HepG2 (cell line): ENCODE results near the gene PRM3. TPM values are rescaled to one million over a fixed set of nuclear protein-coding genes. Genes with fewer than 3 reads are reported as not detected.

ENCODE experiments used
- CREM ChIP-seq, 2 experiments: sonication (generic) in 1 of 2; formaldehyde crosslinking in 1 of 2; IDR thresholded peaks; 2 replicates each; pipeline versions ENCODE4 v1.4.0 to v1.6.1; 2016 to 2020; ENCODE audit warnings: antibody characterized with exemption in 1 of 2, mild to moderate bottlenecking in 1 of 2, missing genetic modification reagents in 1 of 2
- EED ChIP-seq: sonication (generic); formaldehyde crosslinking; IDR thresholded peaks from 2 replicates; pipeline ENCODE4 v1.5.0; 2020; ENCODE audit warnings: mild to moderate bottlenecking, missing genetic modification reagents
- FOXA3 ChIP-seq: IDR thresholded peaks from 2 replicates; pipeline ENCODE4 v1.6.1; 2016; ENCODE audit warnings: missing genetic modification reagents, missing compliant biosample characterization
- JUN ChIP-seq: sonication (generic); formaldehyde crosslinking; IDR thresholded peaks from 2 replicates; pipeline ENCODE4 v1.4.0; 2020; ENCODE audit warnings: mild to moderate bottlenecking, missing genetic modification reagents
- NBN ChIP-seq: fragments of 450-650 bp; conservative IDR thresholded peaks from 2 replicates; pipeline ENCODE4 v1.6.1; 2017
- PITX1 ChIP-seq: sonication (generic); formaldehyde crosslinking; IDR thresholded peaks from 2 replicates; pipeline ENCODE4 v1.5.1; 2020; ENCODE audit warnings: mild to moderate bottlenecking, missing genetic modification reagents
- SOX5 ChIP-seq: IDR thresholded peaks from 2 replicates; pipeline ENCODE4 v1.6.1; 2016; ENCODE audit warnings: borderline replicate concordance
- XBP1 ChIP-seq: sonication (generic); formaldehyde crosslinking; IDR thresholded peaks from 2 replicates; pipeline ENCODE4 v1.5.0; 2020; ENCODE audit warnings: missing genetic modification reagents
- ZNF24 ChIP-seq: fragments of 450-650 bp; IDR thresholded peaks from 2 replicates; pipeline ENCODE4 v1.6.1; 2017; ENCODE audit warnings: antibody characterized with exemption, mild to moderate bottlenecking
- ZNF264 ChIP-seq: sonication (generic); formaldehyde crosslinking; IDR thresholded peaks from 2 replicates; pipeline ENCODE4 v1.4.0; 2020; ENCODE audit warnings: missing genetic modification reagents
- ZNF430 ChIP-seq: sonication (generic); formaldehyde crosslinking; IDR thresholded peaks from 2 replicates; pipeline ENCODE4 v1.9.0; 2021; ENCODE audit warnings: mild to moderate bottlenecking, missing genetic modification reagents
- ZNF543 ChIP-seq: sonication (generic); formaldehyde crosslinking; IDR thresholded peaks from 2 replicates; pipeline ENCODE4 v1.4.0; 2020; ENCODE audit warnings: mild to moderate bottlenecking, missing genetic modification reagents
- polyA plus RNA-seq, 8 experiments: library from polyadenylated mRNA; depleted of rRNA in 3 of 8; stranded (reverse) in 7 of 8; unstranded in 1 of 8; fragments of >200 nt; fragmentation: Illumina TruSeq in 4 of 8; extraction: Trizol in 4 of 8; gene quantifications; 2 replicates each; pipeline versions ENCODE4 v1.2.1 to v1.2.3, GENCODE V29; 2011 to 2016; ENCODE audit warnings: low read depth in 4 of 8, missing spikeins in 1 of 8, mixed read lengths in 1 of 8; ENCODE audit not compliant: insufficient read depth in 1 of 8
- total RNA-seq, 5 experiments: library from RNA; depleted of rRNA; stranded (reverse); fragments of >200 nt; fragmentation: Illumina TruSeq; extraction: Trizol; gene quantifications; 2 replicates each; pipeline ENCODE4 v1.2.3, GENCODE V29; 2016; ENCODE audit warnings: low read depth in 1 of 5
- TF ChIP-seq, protein P1 (sequence below): sonication (generic); formaldehyde crosslinking; IDR thresholded peaks from 2 replicates; pipeline ENCODE4 v1.5.0; 2020; ENCODE audit warnings: mild to moderate bottlenecking, missing genetic modification reagents, moderate library complexity
- TF ChIP-seq, protein P2 (sequence below): sonication (generic); formaldehyde crosslinking; IDR thresholded peaks from 2 replicates; pipeline ENCODE4 v1.8.0; 2023; ENCODE audit warnings: mild to moderate bottlenecking, missing genetic modification reagents
- TF ChIP-seq, protein P3 (sequence below): sonication (generic); formaldehyde crosslinking; IDR thresholded peaks from 2 replicates; pipeline ENCODE4 v1.4.0; 2020; ENCODE audit warnings: missing genetic modification reagents
- TF ChIP-seq, protein P4 (sequence below): sonication (generic); formaldehyde crosslinking; IDR thresholded peaks from 2 replicates; pipeline ENCODE4 v1.8.0; 2022; ENCODE audit warnings: mild to moderate bottlenecking, missing genetic modification reagents
- TF ChIP-seq, protein P5 (sequence below): sonication (generic); formaldehyde crosslinking; IDR thresholded peaks from 2 replicates; pipeline ENCODE4 v1.5.1; 2020; ENCODE audit warnings: missing genetic modification reagents, mild to moderate bottlenecking, borderline replicate concordance
- TF ChIP-seq, protein P6 (sequence below): IDR thresholded peaks from 2 replicates; pipeline ENCODE4 v1.6.1; 2016; ENCODE audit warnings: mild to moderate bottlenecking, missing biosample characterization, missing genetic modification reagents
- TF ChIP-seq, protein P7 (sequence below): sonication (generic); formaldehyde crosslinking; conservative IDR thresholded peaks from 2 replicates; pipeline ENCODE4 v1.5.0; 2020; ENCODE audit warnings: missing genetic modification reagents

PRM3 gene
- total and polyA plus RNA-seq, 2 of the 13 experiments (the other 11 are each of a cell fraction or from before 2014, with no cell fraction given), result not detected

DNA sequence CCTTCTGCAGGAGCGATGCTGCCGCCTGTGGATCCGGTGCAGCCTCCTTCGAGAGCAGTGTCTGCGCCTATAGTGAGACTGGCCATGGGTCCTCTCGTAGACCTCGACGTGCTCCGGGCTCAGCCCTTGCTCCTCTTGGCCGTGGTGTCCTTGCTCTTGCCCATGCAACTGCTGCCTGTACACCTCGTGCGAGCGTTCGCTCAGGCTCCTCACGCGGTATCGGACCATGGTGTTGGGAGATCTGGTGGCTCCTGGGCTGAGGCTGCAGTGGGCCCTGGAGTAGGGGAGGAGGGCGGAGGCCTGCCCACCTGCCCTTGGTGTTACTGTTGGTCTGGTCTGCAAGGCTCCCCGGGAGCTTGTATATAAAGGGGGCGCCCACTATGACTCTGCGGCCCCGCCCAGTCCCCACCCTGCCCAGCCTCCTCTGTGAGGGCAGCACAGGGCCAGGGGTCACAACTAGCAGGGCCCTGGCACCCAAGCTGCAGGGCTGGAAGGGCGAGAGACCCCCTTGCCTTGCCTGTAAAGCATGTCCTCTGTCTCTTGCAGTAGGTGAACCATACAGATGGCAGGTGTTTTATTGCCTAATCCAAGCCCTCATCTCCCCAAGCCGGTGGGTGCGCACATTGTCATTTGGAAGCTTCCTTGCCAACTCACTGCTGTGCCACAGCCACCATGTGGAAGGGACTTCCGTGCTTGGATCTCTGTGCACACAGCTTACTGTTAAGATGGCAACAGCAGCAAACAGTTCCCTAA, 2.9 kb upstream of the PRM3 start, which contains the start of gene PRM2 (continued):
- TF ChIP-seq FOXA3 (CRISPR knock-in tag) (no peak), ZNF24 (no peak), EED (CRISPR knock-in tag) (0 out of 2 replicates have a peak, but pooled peaks have one; percentile 60), JUN (CRISPR knock-in tag) (0 out of 2 replicates have a peak, but pooled peaks have one; percentile 24), XBP1 (CRISPR knock-in tag) (no peak), CREM (IDR thresholded peaks at IDR 0.05) (no peak), CREM (CRISPR knock-in tag; IDR thresholded peaks at IDR 0.05) (no peak), ZNF543 (CRISPR knock-in tag) (no peak), NBN (no peak), PITX1 (CRISPR knock-in tag) (0 out of 2 replicates have a peak, but pooled peaks have one; percentile 39), ZNF430 (CRISPR knock-in tag) (no peak), ZNF264 (CRISPR knock-in tag) (no peak), SOX5 (CRISPR knock-in tag) (no peak)
- TF ChIP-seq, protein P1, sequence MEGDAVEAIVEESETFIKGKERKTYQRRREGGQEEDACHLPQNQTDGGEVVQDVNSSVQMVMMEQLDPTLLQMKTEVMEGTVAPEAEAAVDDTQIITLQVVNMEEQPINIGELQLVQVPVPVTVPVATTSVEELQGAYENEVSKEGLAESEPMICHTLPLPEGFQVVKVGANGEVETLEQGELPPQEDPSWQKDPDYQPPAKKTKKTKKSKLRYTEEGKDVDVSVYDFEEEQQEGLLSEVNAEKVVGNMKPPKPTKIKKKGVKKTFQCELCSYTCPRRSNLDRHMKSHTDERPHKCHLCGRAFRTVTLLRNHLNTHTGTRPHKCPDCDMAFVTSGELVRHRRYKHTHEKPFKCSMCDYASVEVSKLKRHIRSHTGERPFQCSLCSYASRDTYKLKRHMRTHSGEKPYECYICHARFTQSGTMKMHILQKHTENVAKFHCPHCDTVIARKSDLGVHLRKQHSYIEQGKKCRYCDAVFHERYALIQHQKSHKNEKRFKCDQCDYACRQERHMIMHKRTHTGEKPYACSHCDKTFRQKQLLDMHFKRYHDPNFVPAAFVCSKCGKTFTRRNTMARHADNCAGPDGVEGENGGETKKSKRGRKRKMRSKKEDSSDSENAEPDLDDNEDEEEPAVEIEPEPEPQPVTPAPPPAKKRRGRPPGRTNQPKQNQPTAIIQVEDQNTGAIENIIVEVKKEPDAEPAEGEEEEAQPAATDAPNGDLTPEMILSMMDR (CRISPR knock-in tag), result no peak
- TF ChIP-seq, protein P2, sequence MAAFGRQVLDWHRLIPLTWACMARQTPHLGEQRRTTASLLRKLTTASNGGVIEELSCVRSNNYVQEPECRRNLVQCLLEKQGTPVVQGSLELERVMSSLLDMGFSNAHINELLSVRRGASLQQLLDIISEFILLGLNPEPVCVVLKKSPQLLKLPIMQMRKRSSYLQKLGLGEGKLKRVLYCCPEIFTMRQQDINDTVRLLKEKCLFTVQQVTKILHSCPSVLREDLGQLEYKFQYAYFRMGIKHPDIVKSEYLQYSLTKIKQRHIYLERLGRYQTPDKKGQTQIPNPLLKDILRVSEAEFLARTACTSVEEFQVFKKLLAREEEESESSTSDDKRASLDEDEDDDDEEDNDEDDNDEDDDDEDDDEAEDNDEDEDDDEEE (CRISPR knock-in tag), result no peak
- TF ChIP-seq, protein P3, sequence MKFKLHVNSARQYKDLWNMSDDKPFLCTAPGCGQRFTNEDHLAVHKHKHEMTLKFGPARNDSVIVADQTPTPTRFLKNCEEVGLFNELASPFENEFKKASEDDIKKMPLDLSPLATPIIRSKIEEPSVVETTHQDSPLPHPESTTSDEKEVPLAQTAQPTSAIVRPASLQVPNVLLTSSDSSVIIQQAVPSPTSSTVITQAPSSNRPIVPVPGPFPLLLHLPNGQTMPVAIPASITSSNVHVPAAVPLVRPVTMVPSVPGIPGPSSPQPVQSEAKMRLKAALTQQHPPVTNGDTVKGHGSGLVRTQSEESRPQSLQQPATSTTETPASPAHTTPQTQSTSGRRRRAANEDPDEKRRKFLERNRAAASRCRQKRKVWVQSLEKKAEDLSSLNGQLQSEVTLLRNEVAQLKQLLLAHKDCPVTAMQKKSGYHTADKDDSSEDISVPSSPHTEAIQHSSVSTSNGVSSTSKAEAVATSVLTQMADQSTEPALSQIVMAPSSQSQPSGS (CRISPR knock-in tag), result no peak
- TF ChIP-seq, protein P4, sequence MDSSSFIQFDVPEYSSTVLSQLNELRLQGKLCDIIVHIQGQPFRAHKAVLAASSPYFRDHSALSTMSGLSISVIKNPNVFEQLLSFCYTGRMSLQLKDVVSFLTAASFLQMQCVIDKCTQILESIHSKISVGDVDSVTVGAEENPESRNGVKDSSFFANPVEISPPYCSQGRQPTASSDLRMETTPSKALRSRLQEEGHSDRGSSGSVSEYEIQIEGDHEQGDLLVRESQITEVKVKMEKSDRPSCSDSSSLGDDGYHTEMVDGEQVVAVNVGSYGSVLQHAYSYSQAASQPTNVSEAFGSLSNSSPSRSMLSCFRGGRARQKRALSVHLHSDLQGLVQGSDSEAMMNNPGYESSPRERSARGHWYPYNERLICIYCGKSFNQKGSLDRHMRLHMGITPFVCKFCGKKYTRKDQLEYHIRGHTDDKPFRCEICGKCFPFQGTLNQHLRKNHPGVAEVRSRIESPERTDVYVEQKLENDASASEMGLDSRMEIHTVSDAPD (CRISPR knock-in tag), result no peak
- TF ChIP-seq, protein P5, sequence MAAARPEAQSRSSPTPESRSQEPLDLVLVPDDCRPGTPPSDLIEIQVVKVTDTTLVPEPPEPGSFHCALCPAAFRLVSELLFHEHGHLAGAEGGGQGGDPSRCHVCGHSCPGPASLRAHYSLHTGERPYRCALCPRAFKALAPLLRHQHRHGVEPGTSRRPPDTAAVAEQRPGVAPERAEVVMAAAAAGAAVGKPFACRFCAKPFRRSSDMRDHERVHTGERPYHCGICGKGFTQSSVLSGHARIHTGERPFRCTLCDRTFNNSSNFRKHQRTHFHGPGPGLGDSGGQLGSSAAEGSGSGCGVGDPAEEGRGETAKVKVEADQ (CRISPR knock-in tag), result no peak
- TF ChIP-seq, protein P6, sequence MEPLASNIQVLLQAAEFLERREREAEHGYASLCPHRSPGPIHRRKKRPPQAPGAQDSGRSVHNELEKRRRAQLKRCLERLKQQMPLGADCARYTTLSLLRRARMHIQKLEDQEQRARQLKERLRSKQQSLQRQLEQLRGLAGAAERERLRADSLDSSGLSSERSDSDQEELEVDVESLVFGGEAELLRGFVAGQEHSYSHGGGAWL, result 0 out of 2 replicates have a peak, but pooled peaks have one; percentile 18
- TF ChIP-seq, protein P7, sequence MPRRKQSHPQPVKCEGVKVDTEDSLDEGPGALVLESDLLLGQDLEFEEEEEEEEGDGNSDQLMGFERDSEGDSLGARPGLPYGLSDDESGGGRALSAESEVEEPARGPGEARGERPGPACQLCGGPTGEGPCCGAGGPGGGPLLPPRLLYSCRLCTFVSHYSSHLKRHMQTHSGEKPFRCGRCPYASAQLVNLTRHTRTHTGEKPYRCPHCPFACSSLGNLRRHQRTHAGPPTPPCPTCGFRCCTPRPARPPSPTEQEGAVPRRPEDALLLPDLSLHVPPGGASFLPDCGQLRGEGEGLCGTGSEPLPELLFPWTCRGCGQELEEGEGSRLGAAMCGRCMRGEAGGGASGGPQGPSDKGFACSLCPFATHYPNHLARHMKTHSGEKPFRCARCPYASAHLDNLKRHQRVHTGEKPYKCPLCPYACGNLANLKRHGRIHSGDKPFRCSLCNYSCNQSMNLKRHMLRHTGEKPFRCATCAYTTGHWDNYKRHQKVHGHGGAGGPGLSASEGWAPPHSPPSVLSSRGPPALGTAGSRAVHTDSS (CRISPR knock-in tag), result no peak
